ENCODE data around the gene ELAPOR2. TPM values are rescaled to one million over a fixed set of nuclear protein-coding genes. Genes with fewer than 3 reads are reported as not detected.
"Not testable (repeated sequence)": the region's sequence is repeated elsewhere in the genome, so short reads cannot be mapped to it uniquely, and the experiment has no call there.

The ELAPOR2 gene
- total RNA-seq (2014; rRNA removed; shearing (Covaris generic)) = 28.7 and 50.1 TPM in 2 replicates

- in situ Hi-C loops (cut with HindIII; ENCODE audit: low sequenced_read_pairs) = no loop called here
- peak; percentile 84 for DNase-seq (ENCODE audit: low spot score)
Observed at GRCh38 chr7:87059525-87060287, at the start of gene ELAPOR2. TSS of gene ELAPOR2 (minus strand) at chr7:87059654. CDS start at chr7:87059513, 141 bp downstream.

DNA sequence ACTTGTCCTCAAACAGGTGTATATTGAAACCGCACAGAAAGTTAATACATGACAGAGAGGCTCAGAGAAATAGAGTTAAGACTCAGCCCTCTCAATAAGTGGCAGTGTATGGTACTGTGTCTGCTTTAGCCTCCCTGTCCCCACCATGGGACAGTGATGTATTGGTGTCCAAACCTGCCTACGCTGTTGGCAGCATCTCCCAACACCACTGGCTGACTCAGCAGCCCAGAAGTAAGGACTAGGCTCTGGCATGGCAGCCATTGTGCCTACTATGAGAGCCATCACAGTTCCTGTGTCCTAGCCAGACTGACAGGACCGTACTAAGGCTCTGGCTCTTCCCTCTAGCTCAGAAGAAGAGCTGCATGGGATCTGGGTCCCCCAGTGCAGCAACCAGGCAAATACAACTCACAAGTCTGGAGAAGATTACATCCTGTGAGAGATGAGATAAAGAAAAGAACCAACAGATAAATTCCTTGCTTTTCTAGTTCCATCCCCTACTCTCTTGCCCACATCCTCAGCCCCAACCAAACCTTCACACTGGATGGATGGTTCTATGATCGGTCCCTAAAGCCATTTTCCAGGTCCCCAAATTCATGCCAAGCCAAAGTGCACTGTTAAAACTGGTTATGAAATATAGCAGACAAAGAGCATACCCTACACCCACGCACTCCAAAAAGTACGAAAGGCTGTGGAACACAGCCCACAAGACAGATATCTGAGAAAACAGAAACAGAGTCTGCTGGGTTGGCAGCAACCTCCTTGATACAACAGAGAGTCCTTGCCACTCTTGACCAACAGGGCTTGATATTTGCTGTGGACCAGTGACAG, 48.7 kb upstream of the ELAPOR2 start:
- no peak for DNase-seq (ENCODE audit: low spot score)
- in situ Hi-C loops (cut with HindIII; ENCODE audit: low sequenced_read_pairs) = no loop called here

DNA sequence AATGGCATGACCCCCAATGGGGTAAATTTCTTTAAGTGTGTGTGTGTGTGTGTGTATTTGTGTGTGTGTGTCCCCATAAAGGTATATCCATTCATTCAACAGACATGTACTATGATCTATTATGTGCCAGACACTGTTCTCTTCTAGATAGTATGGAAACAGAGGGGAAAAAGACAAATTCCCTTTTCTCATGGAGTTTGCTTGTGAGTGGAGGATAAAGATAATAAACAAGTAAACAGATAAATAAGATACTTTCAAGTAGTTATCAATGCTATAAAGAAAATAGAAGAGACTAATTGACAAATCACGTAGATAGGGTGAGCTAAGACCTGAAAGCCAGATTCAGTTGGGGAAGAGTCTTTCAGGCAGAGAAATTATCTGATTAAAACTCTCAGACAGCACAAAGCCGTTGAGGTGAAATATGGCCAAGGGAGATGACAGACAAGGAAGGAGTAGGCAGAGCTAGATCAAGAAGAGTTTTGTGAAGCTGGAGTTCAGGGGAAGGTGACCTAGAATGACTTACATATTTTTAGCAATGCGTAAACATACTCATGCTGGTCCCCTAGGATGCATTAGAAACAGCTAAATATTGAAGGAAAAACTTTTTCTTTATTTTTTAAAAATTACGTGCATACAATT, 47.6 kb upstream of the ELAPOR2 start:
- DNase-seq (ENCODE audit: low spot score) = no peak
- in situ Hi-C loops (cut with HindIII; ENCODE audit: low sequenced_read_pairs) = no loop called here

- in situ Hi-C loops (cut with HindIII; ENCODE audit: low sequenced_read_pairs) = no loop called here
- DNase-seq (ENCODE audit: low spot score) = no peak
Observed at GRCh38 chr7:87105401-87105800, 45.9 kb upstream of the ELAPOR2 start.

DNA sequence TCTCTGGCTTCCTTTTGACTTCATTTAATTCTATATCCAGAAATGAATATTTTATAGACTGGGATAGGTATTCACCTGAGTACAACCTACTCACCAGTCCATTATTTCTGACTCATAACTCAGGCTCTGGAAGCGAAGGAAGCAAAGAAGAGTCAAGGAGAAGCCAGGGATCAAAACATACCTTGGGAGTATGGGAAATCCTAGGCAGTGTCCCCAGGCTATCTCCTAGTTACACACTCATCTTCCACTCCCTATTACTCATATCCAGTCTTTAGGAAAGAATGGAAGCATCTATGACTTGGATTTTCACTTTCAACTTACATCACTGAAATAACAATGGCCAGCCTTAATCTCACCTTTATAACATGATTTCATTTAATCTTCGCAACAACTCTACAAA, 40.9 kb upstream of the ELAPOR2 start:
- no peak for DNase-seq (ENCODE audit: low spot score)
- in situ Hi-C loops (cut with HindIII; ENCODE audit: low sequenced_read_pairs) = no loop called here

- DNase-seq (ENCODE audit: low spot score); in situ Hi-C loops (cut with HindIII; ENCODE audit: low sequenced_read_pairs): not testable (repeated sequence)
Observed at GRCh38 chr7:87097375-87097774, 37.9 kb upstream of the ELAPOR2 start.

DNA sequence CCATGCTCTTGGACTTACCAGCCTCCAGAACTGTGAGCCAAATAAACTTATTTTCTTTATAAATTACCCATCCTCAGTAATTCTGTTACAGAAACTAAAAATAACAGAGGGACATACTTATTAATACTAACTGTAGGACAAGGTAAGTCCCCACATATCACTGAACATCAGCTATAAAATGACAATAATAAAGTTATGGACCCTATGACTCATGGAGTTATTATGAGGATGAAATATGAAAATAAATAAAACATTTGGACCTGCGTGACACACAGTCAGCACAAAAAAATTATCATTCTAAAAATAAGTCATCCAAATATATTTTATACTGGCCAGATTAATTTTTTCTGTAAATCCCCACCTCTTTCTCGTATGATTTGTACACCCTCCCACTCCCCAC, 34.9 kb upstream of the ELAPOR2 start:
- in situ Hi-C loops (cut with HindIII; ENCODE audit: low sequenced_read_pairs) = no loop called here
- DNase-seq (ENCODE audit: low spot score) = no peak

GRCh38 chr7:87092568-87093091, 33.2 kb upstream of the ELAPOR2 start:
- in situ Hi-C loops (cut with HindIII; ENCODE audit: low sequenced_read_pairs) = no loop called here
- no peak for DNase-seq (ENCODE audit: low spot score)

GRCh38 chr7:87091487-87092066, 32.1 kb upstream of the ELAPOR2 start:
- DNase-seq (ENCODE audit: low spot score) = no peak
- in situ Hi-C loops (cut with HindIII; ENCODE audit: low sequenced_read_pairs) = no loop called here

DNA sequence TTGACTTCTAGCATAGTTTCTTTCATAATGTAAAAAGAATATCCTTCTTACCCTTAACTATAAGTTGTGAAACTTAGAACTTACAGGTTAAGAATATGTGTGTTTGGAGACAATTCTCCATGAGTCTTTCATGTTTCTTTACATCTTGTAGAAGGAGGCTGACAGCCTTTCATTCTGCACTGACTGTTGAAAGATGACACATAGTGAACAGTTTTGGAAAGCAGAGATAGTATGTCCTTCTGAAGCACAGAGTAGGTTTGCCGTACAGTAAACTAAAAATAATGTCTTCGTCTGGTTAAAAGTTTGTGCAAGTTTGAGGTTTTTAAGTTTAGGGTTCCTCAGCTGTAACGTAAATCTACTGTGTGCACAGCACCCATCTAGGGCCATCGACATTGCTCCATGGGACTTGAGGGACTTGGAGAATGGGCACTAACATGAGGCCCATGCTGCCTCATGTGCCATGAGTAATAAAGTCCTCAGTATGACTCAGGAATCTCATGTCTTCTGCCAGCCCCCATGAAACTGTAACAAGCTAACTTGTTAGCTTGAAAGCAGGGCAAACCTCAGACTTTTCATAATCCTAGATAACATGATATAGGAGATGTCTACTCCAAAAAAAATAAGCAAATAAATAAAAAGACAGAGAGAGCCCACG, 24.5 kb upstream of the ELAPOR2 start:
- DNase-seq (ENCODE audit: low spot score) = no peak
- in situ Hi-C loops (cut with HindIII; ENCODE audit: low sequenced_read_pairs) = no loop called here

- in situ Hi-C loops (cut with HindIII; ENCODE audit: low sequenced_read_pairs) = no loop called here
- DNase-seq (ENCODE audit: low spot score) = no peak
Observed at GRCh38 chr7:87082675-87083074, 23.2 kb upstream of the ELAPOR2 start.

DNA sequence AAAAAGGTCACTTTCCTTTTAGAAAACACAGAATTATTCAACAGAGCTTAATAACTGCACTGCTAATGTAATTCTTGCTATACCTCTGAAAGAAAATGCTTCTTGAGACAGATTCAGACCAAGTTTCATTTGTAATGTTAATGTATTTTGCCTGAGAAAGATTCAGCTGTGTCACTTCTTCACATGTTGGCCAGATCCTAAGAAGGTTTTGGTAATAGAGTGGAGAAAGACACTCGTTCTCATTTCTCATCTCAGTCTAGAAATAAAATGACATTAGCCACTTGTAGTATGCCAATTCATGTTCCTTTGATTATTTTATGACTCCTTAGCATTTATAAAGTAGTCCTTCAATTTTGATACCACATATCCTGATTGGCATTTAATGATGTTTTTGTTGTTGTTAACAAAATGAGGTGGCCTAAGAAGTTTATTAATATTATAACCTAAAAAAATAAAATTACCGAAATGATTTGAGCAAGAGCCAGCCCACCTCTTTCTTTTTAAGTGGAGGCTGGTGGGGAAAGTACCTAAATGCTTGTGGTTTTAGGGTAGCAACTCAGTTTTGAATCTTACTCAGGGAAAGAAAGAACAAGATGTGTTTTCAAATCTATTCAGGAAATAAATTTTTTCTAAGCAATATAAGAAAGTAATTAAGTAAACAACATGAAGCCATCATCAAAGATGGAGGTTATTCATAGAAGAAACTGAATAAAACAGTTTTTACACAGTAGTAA, 16.4 kb upstream of the ELAPOR2 start:
- no peak for DNase-seq (ENCODE audit: low spot score)
- in situ Hi-C loops (cut with HindIII; ENCODE audit: low sequenced_read_pairs) = no loop called here

- in situ Hi-C loops (cut with HindIII; ENCODE audit: low sequenced_read_pairs) = no loop called here
- no peak for DNase-seq (ENCODE audit: low spot score)
Observed at GRCh38 chr7:87067788-87068187, 8.3 kb upstream of the ELAPOR2 start.

GRCh38 chr7:87060288-87060537, 759 bp upstream of the ELAPOR2 start:
- in situ Hi-C loops (cut with HindIII; ENCODE audit: low sequenced_read_pairs) = no loop called here

DNA sequence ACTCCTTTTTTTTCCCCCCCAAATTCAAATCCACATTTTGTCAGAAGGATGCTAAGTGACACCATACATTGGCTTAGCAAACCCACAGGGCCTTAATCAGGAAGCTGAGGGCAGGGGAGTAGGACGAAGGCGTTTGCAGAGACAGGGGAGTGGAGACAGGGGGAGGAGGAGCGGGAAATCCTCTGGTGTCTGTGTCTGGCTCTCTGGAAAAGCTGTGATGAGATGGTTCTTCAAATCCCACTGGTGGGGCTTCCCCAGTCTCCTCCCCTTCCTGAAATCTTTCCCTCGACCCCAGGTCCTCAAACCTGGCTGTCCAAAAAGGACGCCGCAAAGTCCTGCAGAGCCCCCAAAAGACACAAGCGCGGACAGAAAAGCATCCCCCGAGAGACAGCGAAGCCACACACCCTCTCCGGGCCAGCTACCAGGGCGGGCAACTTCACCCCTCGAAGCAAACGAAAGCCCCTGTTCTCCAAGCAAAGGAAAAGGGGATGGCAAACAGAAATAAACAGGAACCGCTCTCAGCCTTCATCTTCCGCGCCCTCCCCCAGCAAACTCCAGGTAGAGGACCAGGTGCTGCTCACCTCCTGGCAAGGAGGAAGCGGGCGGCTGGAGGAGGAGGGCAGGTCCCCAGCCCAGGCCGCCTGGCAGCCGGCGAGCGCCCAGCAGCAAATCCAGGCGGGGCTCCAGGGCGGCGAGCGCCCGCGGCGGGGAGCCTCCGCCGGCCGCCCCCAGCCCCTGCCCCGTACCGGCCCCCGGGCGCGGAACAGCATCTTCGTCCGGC, 520 bp downstream of the ELAPOR2 start:
- in situ Hi-C loops (cut with HindIII; ENCODE audit: low sequenced_read_pairs) = no loop called here
- DNase-seq (ENCODE audit: low spot score) = peak; percentile 76

More at GRCh38 chr7:87060288-87060537, 759 bp upstream of the ELAPOR2 start:
- DNase-seq (ENCODE audit: low spot score) = peak; percentile 74

DNA sequence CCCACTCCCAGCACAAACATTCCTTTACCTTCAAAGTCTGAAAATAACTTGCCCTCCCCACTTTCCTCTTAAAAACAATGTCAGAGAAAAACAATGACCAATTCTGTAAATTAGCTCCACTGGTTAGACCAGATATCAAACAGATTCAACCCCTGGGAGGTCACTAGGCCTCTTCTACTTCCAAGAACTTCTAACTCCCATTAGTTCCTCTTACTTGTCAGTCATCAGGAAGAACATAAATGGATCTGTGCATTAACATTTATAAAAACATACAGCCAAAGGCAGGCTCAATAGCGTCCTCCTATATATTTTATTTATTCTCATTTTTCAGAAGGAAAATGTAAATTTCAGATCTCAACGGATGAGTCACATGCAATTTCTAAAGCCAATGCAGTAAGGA, 2.2 kb downstream of the ELAPOR2 start:
- no peak for DNase-seq (ENCODE audit: low spot score)
- in situ Hi-C loops (cut with HindIII; ENCODE audit: low sequenced_read_pairs) = no loop called here

GRCh38 chr7:87056346-87056745, 3.1 kb downstream of the ELAPOR2 start:
- no peak for DNase-seq (ENCODE audit: low spot score)
- in situ Hi-C loops (cut with HindIII; ENCODE audit: low sequenced_read_pairs) = no loop called here

- in situ Hi-C loops (cut with HindIII; ENCODE audit: low sequenced_read_pairs) = no loop called here
- DNase-seq (ENCODE audit: low spot score) = no peak
Observed at GRCh38 chr7:87048839-87049238, 10.6 kb downstream of the ELAPOR2 start.

Measured in G401 (cell line).